ENCODE results near the gene DOK6. TPM values are rescaled to one million over a fixed set of nuclear protein-coding genes. Genes with fewer than 3 reads are reported as not detected.

Gene DOK6
- total and polyA plus RNA-seq, 2 of the 13 experiments (the other 11 are each of a cell fraction or from before 2014, with no cell fraction given): 17.0 to 17.2 TPM

- TF ChIP-seq AFF4 (CRISPR knock-in tag; IDR thresholded peaks at IDR 0.05): peak; percentile 81
- no peak for TF ChIP-seq ZNF383 (CRISPR knock-in tag; IDR thresholded peaks at IDR 0.05; ENCODE audit: borderline replicate concordance)
- no peak for TF ChIP-seq FUBP1 (CRISPR knock-in tag; IDR thresholded peaks at IDR 0.05; ENCODE audit: borderline replicate concordance)
- no peak for TF ChIP-seq GABPA (IDR thresholded peaks at IDR 0.05; ENCODE audit: low read depth, low read length)
- no peak for TF ChIP-seq GABPA (CRISPR knock-in tag; IDR thresholded peaks at IDR 0.05; ENCODE audit: low read depth)
- TF ChIP-seq ZBTB43 (CRISPR knock-in tag; conservative IDR thresholded peaks at IDR 0.05): peak; percentile 59; the same call in 1 of the 2 replicates
- no peak for TF ChIP-seq BCLAF1 (IDR thresholded peaks at IDR 0.05)
- peak; percentile 33; the same call in 1 of the 2 replicates for TF ChIP-seq FOXO1 (CRISPR knock-in tag; IDR thresholded peaks at IDR 0.05)
- 0 out of 2 replicates have a peak, but pooled peaks have one; percentile 39 for TF ChIP-seq ZNF678 (CRISPR knock-in tag; IDR thresholded peaks at IDR 0.05)
- no peak for TF ChIP-seq ZNF883 (CRISPR knock-in tag; IDR thresholded peaks at IDR 0.05; ENCODE audit: not compliant biosample characterization)
- peak; percentile 94 for TF ChIP-seq ZNF292 (CRISPR knock-in tag; IDR thresholded peaks at IDR 0.05; ENCODE audit: borderline replicate concordance, low read depth)
- TF ChIP-seq ARID3A (IDR thresholded peaks at IDR 0.05; ENCODE audit: low read depth, low read length): no peak
- 0 out of 2 replicates have a peak, but pooled peaks have one; percentile 50 for TF ChIP-seq ZNF619 (CRISPR knock-in tag; IDR thresholded peaks at IDR 0.05)
- TF ChIP-seq NCOA5 (CRISPR knock-in tag; IDR thresholded peaks at IDR 0.05): no peak
- peak; percentile 68; the same call in 1 of the 2 replicates for TF ChIP-seq ZNF598 (CRISPR knock-in tag; IDR thresholded peaks at IDR 0.05; ENCODE audit: borderline replicate concordance)
- TF ChIP-seq GATAD2A (CRISPR knock-in tag; IDR thresholded peaks at IDR 0.05): peak; percentile 54; the same call in 1 of the 2 replicates
Observed at GRCh38 chr18:69400253-69400975, at the start of gene DOK6 (continued).
